ENCODE results near the gene SYS1.

The SYS1 gene

DNA sequence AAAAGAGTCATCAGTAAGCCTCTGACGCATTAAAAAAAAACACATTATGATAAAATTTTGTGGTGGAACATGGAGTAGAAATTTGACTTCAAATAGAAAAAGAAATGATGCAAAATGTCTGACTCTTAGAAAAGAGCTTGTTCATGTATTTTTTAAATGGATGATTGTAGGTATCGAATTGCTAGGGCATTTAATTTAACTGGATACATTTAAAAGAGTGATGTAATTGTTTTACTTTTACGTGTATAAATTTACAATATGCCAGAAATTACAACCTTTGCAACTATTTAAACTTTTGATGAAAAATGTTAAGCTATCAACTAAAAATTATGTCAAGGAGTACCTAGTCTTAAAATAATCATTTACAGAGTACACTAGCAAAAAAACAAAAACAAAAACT is 10.2 kb upstream of the SYS1 start:
- TF ChIP-seq, protein P1, sequence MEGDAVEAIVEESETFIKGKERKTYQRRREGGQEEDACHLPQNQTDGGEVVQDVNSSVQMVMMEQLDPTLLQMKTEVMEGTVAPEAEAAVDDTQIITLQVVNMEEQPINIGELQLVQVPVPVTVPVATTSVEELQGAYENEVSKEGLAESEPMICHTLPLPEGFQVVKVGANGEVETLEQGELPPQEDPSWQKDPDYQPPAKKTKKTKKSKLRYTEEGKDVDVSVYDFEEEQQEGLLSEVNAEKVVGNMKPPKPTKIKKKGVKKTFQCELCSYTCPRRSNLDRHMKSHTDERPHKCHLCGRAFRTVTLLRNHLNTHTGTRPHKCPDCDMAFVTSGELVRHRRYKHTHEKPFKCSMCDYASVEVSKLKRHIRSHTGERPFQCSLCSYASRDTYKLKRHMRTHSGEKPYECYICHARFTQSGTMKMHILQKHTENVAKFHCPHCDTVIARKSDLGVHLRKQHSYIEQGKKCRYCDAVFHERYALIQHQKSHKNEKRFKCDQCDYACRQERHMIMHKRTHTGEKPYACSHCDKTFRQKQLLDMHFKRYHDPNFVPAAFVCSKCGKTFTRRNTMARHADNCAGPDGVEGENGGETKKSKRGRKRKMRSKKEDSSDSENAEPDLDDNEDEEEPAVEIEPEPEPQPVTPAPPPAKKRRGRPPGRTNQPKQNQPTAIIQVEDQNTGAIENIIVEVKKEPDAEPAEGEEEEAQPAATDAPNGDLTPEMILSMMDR (conservative IDR thresholded peaks at IDR 0.05) = no peak
- H3K27ac ChIP-seq = no peak overlapping the region

DNA sequence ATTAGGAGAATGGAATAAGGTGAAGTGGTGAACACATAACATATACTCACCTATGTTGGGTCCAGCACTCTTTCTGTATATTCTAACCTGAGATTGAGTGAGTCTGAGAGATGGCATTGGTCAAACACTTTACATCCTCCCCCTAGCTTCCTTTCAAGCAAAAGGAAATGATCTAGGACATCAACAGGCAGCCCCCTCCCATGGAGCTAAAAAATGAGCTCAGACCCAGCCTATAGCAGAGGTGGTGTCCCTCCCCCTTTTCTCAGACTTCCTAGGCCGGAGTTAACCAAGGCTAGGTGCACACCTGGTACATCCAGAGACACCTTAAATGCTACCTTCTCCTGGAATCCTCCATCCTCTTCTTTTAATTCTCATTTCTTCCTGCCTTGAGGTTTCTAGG is 9.2 kb upstream of the SYS1 start:
- no peak overlapping the region for H3K27ac ChIP-seq
- TF ChIP-seq, protein P1 (conservative IDR thresholded peaks at IDR 0.05) = no peak

DNA sequence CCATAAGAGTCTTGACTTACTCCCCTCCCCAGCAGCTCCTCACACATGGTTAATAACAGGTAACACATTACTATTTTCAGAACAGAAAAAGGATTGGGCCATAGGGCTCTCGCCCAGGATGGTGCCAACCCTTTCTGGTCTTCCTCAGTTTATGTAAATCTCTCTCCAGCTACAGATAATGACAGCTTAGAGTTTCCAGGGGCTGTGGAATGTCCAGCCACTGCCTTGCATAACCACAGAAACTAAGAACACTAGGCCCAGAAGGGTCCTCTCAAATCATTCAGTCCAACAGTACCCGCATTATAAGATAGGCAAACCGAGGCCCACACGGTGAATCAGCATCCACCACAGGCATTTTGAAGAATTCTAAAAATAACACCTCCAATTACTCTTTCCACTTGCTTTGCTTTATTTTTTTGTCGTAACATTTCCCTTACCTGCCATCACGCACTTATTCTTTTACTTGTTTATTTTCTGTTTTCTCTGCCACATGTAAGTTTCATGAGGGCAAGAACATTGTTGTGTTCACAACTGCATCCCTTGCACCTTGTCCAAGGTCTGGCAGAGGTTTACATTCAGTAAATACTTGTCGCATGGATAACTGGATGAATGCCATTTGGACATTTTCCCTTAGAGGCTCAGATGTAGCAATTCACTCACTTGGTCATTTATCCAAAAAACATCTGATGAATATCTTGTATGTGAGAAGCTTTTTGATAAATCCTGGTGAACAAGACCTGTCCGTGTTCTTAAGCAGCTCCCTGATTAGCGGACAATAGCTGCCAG is 8.3 kb upstream of the SYS1 start:
- no peak overlapping the region for H3K27ac ChIP-seq
- TF ChIP-seq, protein P1 (conservative IDR thresholded peaks at IDR 0.05) = no peak

DNA sequence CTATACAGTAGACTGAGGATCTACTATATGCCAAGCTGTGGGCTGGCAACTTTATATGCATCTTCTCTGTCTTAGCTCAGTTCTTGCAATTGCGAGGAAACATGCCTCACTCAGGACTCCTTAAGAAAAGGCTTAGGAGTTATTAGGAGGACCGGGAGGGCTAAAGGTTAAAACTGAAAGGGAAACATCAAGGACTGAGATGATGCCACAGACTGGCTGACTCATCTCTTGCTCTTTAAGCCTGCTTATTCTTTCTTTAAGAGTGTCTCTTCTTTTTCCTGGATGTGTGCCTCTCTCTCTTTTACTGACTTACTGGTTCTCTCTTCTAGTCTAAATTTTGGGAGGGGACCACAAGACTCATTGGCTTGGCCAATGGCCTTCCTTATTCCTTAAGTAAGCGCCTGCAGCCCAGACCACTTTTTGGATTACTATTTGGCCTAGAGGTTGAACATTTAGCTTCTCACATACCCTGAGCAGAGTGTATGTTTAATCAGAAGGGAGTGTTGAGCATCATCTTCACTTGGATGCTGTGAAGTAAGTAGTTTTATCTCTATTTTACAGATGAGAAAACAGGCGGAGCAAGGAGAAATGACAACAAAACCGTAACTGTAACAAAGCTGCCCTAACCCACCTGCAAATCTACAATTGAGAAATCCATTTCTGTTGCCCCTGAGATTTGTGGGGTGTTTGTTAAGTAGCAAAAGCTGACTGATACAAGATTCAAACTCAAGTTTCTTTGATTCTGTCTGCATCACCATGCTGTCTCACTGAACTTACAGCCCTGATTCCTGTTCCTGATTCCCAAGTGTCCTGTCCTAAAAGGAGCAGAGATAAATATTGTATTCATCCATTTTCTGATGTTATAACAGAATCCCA is 7.5 kb upstream of the SYS1 start:
- TF ChIP-seq, protein P1 (conservative IDR thresholded peaks at IDR 0.05) = no peak
- H3K27ac ChIP-seq = no peak overlapping the region

DNA sequence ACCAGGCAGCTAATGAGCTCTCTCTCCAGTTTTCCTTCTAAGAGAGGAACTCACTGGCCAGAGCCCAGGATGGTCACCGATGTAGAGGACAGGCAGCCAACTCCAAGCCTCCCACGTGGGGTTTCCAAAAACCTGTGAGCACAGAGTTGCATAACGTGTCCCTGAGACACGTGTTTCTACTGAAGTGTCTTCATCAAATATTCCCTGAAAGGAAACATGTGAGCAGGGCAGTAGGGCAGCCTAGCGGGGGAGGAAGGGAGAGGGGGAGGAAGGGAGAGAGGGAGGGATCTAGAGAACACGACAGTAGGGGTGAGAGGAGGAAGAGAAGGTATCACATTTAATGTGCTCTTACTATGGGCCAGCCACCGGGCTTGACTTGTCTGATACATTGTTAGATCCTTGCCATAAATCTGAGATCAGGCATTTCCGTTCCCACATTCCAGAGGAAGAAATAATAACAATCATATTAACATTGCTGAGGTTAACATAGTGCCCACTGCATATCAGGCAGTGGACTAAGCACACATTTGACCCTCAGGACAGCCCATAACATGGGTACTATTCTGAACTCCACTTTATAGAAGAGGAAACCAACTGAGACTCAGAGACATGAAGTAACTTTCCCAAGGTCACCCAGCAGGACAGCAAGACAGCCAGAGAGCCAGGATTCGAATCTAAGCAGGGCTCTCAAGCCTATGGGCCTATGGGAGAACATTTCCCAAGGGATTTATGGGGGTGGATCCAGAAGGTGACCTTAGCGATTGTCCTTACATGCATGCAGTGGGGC is 4.5 kb upstream of the SYS1 start:
- TF ChIP-seq, protein P1 (conservative IDR thresholded peaks at IDR 0.05) = no peak
- H3K27ac ChIP-seq = no peak overlapping the region

DNA sequence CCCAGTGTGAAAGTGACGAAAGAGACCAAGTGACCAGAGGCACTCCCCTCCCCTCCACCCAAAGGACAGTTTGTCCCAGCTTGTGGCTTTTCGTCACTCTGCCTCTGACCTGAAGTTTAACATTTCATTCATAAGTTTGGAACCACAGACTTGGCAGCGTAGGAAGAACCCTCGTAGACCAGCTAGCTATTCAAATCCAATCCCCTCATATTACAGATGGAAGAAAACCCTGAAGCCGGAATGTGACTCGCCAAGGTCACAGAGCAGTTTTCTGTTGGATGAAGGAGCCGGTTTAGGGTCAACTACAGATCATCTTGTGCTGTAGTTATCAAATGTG is 3.9 kb upstream of the SYS1 start:
- no peak overlapping the region for H3K27ac ChIP-seq
- TF ChIP-seq, protein P1 (conservative IDR thresholded peaks at IDR 0.05) = no peak

All from VCaP (cell line).